MM.1S (cell line): Measurements from ENCODE around the gene ACOX2.

Source experiments
- DNase-seq: peaks from one replicate; pipeline ENCODE4 v3.0.0-alpha.2; 2015
- H2AFZ ChIP-seq: fragments of 300-600 bp; sonication (generic); 2 replicates; pipeline ENCODE4 v1.6.0; 2016; ENCODE audit warnings: antibody characterized with exemption, low read length
- H3F3A ChIP-seq: fragments of 300-600 bp; sonication (generic); 2 replicates; pipeline ENCODE4 v1.6.1; 2016; ENCODE audit warnings: mild to moderate bottlenecking, antibody characterized with exemption, low read length, moderate library complexity, mixed read lengths; ENCODE audit not compliant: insufficient read depth
- H3K27ac ChIP-seq: fragments of 300-600 bp; sonication (generic); 2 replicates; pipeline ENCODE4 v1.5.1; 2016; ENCODE audit warnings: mild to moderate bottlenecking, low read length
- H3K27me3 ChIP-seq: fragments of 300-600 bp; sonication (generic); replicated peaks from 2 replicates; pipeline ENCODE4 v1.6.0; 2016; ENCODE audit warnings: low read length; ENCODE audit not compliant: insufficient read depth
- H3K36me3 ChIP-seq: fragments of 300-600 bp; sonication (generic); replicated peaks from 2 replicates; pipeline ENCODE4 v1.6.1; 2016; ENCODE audit warnings: mild to moderate bottlenecking, low read length, mixed read lengths; ENCODE audit not compliant: insufficient read depth
- H3K4me1 ChIP-seq: fragments of 300-600 bp; sonication (generic); 2 replicates; pipeline ENCODE4 v1.6.1; 2016; ENCODE audit warnings: low read length, mixed read lengths
- H3K4me2 ChIP-seq: fragments of 300-600 bp; sonication (generic); 2 replicates; pipeline ENCODE4 v1.6.0; 2016; ENCODE audit warnings: low read depth, low read length
- H3K4me3 ChIP-seq: fragments of 300-600 bp; sonication (generic); 2 replicates; pipeline ENCODE4 v1.5.1; 2016; ENCODE audit warnings: low read length, mixed read lengths
- H3K79me2 ChIP-seq: fragments of 300-600 bp; sonication (generic); 2 replicates; pipeline ENCODE4 v1.6.1; 2016; ENCODE audit warnings: mixed run types, low read length, mixed read lengths
- H3K9ac ChIP-seq: fragments of 300-600 bp; sonication (generic); 2 replicates; pipeline ENCODE4 v1.6.1; 2016; ENCODE audit warnings: low read length, mixed read lengths
- H3K9me2 ChIP-seq: fragments of 300-600 bp; sonication (generic); replicated peaks from 2 replicates; pipeline ENCODE4 v1.6.1; 2016; ENCODE audit warnings: mild to moderate bottlenecking, low read length, mixed read lengths; ENCODE audit not compliant: insufficient read depth
- H3K9me3 ChIP-seq: fragments of 300-600 bp; sonication (generic); replicated peaks from 2 replicates; pipeline ENCODE4 v1.6.1; 2016; ENCODE audit warnings: mild to moderate bottlenecking, low read length, mixed read lengths; ENCODE audit not compliant: insufficient read depth
- H4K20me1 ChIP-seq: fragments of 300-600 bp; sonication (generic); 2 replicates; pipeline ENCODE4 v1.6.1; 2016; ENCODE audit warnings: mild to moderate bottlenecking, low read length, moderate library complexity, mixed read lengths; ENCODE audit not compliant: insufficient read depth
- CTCF ChIP-seq: fragments of 300-600 bp; sonication (generic); IDR thresholded peaks from 2 replicates; pipeline ENCODE4 v1.5.1; 2016; ENCODE audit warnings: antibody characterized with exemption, low read length, mixed read lengths
- EZH2 ChIP-seq: fragments of 300-600 bp; sonication (generic); optimal IDR thresholded peaks from 2 replicates; pipeline ENCODE3; 2017; ENCODE audit warnings: low read depth, mild to moderate bottlenecking, antibody characterized with exemption, low read length, mixed read lengths
- EZH2phosphoT487 ChIP-seq: fragments of 300-600 bp; sonication (generic); IDR thresholded peaks from 2 replicates; pipeline ENCODE4 v1.6.1; 2018; ENCODE audit warnings: antibody characterized with exemption, low read length

Gene ACOX2

GRCh38 chr3:58578873-58579272, 41.9 kb upstream of the ACOX2 start:
- no peaks in the 10 kb centered on the region for H3F3A ChIP-seq
- no peaks in the 10 kb centered on the region for H3K36me3 ChIP-seq
- no peak overlapping the region for H3K9ac ChIP-seq
- no peaks in the 10 kb centered on the region for H3K27me3 ChIP-seq
- H3K4me1 ChIP-seq = no peaks in the 10 kb centered on the region
- no peak for DNase-seq
- no peaks in the 10 kb centered on the region for H4K20me1 ChIP-seq
- no peak for TF ChIP-seq EZH2phosphoT487
- TF ChIP-seq CTCF = no peak
- no peak for TF ChIP-seq EZH2
- no peak overlapping the region for H3K4me3 ChIP-seq
- no peaks in the 10 kb centered on the region for H3K9me3 ChIP-seq
- no peak overlapping the region for H3K27ac ChIP-seq
- no peak overlapping the region for H2AFZ ChIP-seq
- no peaks in the 10 kb centered on the region for H3K9me2 ChIP-seq
- H3K4me2 ChIP-seq = no peak overlapping the region
- no peaks in the 10 kb centered on the region for H3K79me2 ChIP-seq

- H3K9ac ChIP-seq = no peak within 1 kb of the TSS
Observed at GRCh38 chr3:58577269-58577821, 40.4 kb upstream of the ACOX2 start, which contains the start of gene FAM107A. Gene FAM107A (minus strand): TSS chr3:58577391. CDS start chr3:58569860, 7,531 bp downstream.

GRCh38 chr3:58576716-58577115, 39.7 kb upstream of the ACOX2 start:
- Histone ChIP-seq H3K9ac (no peak overlapping the region), H3K9me3 (no peaks in the 10 kb centered on the region), H3K9me2 (no peaks in the 10 kb centered on the region), H3F3A (no peaks in the 10 kb centered on the region), H3K36me3 (no peaks in the 10 kb centered on the region), H3K79me2 (no peaks in the 10 kb centered on the region), H4K20me1 (no peaks in the 10 kb centered on the region), H3K27me3 (no peaks in the 10 kb centered on the region), H2AFZ (no peak overlapping the region), H3K4me3 (no peak overlapping the region), H3K4me2 (no peak overlapping the region), H3K27ac (no peak overlapping the region), H3K4me1 (no peaks in the 10 kb centered on the region)
- DNase-seq = no peak
- TF ChIP-seq CTCF (no peak), EZH2phosphoT487 (no peak), EZH2 (no peak)

More at GRCh38 chr3:58577269-58577821, 40.4 kb upstream of the ACOX2 start, which contains the start of gene FAM107A:
- H2AFZ ChIP-seq = no peak within 1 kb of the TSS
- H3K9me3 ChIP-seq = no peaks in the 10 kb centered on the region
- H3F3A ChIP-seq = no peaks in the 10 kb centered on the region
- H3K36me3 ChIP-seq = no peaks in the 10 kb centered on the region
- H3K27me3 ChIP-seq = no peaks in the 10 kb centered on the region
- no peak within 1 kb of the TSS for H3K4me2 ChIP-seq
- H4K20me1 ChIP-seq = no peaks in the 10 kb centered on the region
- H3K9me2 ChIP-seq = no peaks in the 10 kb centered on the region
- no peak for DNase-seq
- TF ChIP-seq EZH2 = no peak
- no peak for TF ChIP-seq CTCF
- no peak for TF ChIP-seq EZH2phosphoT487
- H3K4me3 ChIP-seq = no peak within 1 kb of the TSS
- no peak within 1 kb of the TSS for H3K27ac ChIP-seq
- H3K79me2 ChIP-seq = no peaks in the 10 kb centered on the region
- H3K4me1 ChIP-seq = no peaks in the 10 kb centered on the region
